Spleen (tissue), 13 donors: ENCODE results near the gene DNAJB7. TPM values are rescaled to one million over a fixed set of nuclear protein-coding genes. Genes with fewer than 3 reads are reported as not detected.

Experiments used
- DNase-seq: peaks from one replicate; pipeline ENCODE4 v3.0.0-alpha.2; 2020
- H3K27ac ChIP-seq, 8 donors: fragments of 200-600 bp; sonication (generic) in 7 of 8; 1 replicate in 4 of 8; 2 replicates in 4 of 8; pipeline versions ENCODE4 v1.5.0 to v1.8.0; 2016 to 2021; ENCODE audit warnings: inconsistent platforms in 4 of 8, mild to moderate bottlenecking in 4 of 8, moderate library complexity in 1 of 8
- H3K27me3 ChIP-seq, 7 donors: fragments of 200-600 bp; sonication (generic) in 6 of 7; replicated peaks in 1 of 7; 1 replicate in 4 of 7; 2 replicates in 3 of 7; pipeline versions ENCODE4 v1.5.0 to v1.8.0; 2016 to 2021; ENCODE audit warnings: inconsistent platforms in 3 of 7, mild to moderate bottlenecking in 1 of 7
- H3K36me3 ChIP-seq, 6 donors: fragments of 200-600 bp; sonication (generic) in 5 of 6; 1 replicate in 4 of 6; 2 replicates in 2 of 6; pipeline versions ENCODE4 v1.5.0 to v1.8.0; 2016 to 2021; ENCODE audit warnings: inconsistent platforms in 2 of 6
- H3K4me1 ChIP-seq, 6 donors: fragments of 200-600 bp; sonication (generic) in 5 of 6; 1 replicate in 3 of 6; 2 replicates in 3 of 6; pipeline versions ENCODE4 v1.5.0 to v1.8.0; 2016 to 2021; ENCODE audit warnings: inconsistent platforms in 3 of 6
- H3K4me3 ChIP-seq, 8 donors: fragments of 200-600 bp; sonication (generic) in 7 of 8; 1 replicate in 4 of 8; 2 replicates in 4 of 8; pipeline versions ENCODE4 v1.5.0 to v1.8.0; 2016 to 2021; ENCODE audit warnings: inconsistent platforms in 4 of 8, mild to moderate bottlenecking in 4 of 8, moderate library complexity in 2 of 8
- H3K9me3 ChIP-seq, 8 donors: fragments of 200-600 bp; sonication (generic) in 7 of 8; 1 replicate in 4 of 8; 2 replicates in 4 of 8; pipeline versions ENCODE4 v1.5.0 to v1.8.0; 2016 to 2021; ENCODE audit warnings: inconsistent platforms in 4 of 8
- POLR2A ChIP-seq, 3 donors: fragments of 450-650 bp; IDR thresholded peaks; one replicate each; pipeline ENCODE4 v1.5.1; 2017; ENCODE audit warnings: antibody characterized with exemption in 3 of 3, mild to moderate bottlenecking in 1 of 3
- POLR2AphosphoS5 ChIP-seq, 3 donors: sonication (generic); formaldehyde crosslinking; IDR thresholded peaks; one replicate each; pipeline ENCODE4 v1.5.1; 2017; ENCODE audit warnings: antibody characterized with exemption in 3 of 3
- WGBS, 5 donors: extraction: QIAGEN DNeasy Blood & Tissue Kit in 3 of 5; methylation state at CpG; one replicate each; pipeline versions ENCODE4 v1.1.5 to v1.1.7; 2013 to 2018; 5-methylcytosine and 5-hydroxymethylcytosine counted together
- intact Hi-C: fragments of 100-400 bp; cut with DNase I; formaldehyde crosslinking; loops from one replicate; pipeline ENCODE4 v1.15.0; 2023; ENCODE audit warnings: low total_unique reads
- long read RNA-seq, 2 donors: transcript quantifications; one replicate each; lab custom pipeline, GENCODE V29; 2026
- polyA plus RNA-seq, 3 donors: library from polyadenylated mRNA; stranded (reverse); fragments of 200-250 nt; gene quantifications; one replicate each; pipeline ENCODE4 v1.2.1, GENCODE V29; 2013
- total RNA-seq, 7 donors: library from RNA; depleted of rRNA in 3 of 7; stranded (reverse); fragments of >200 nt in 3 of 7; fragmentation: NEBNext Ultra II Directional in 4 of 7; extraction: Animal tissue kit (Norgen Biotek cat#: 25700) in 4 of 7; gene quantifications; one replicate each; pipeline versions ENCODE4 v1.1.0 to v1.2.1, GENCODE V29; 2016 to 2021
- TF ChIP-seq, protein P1 (sequence below), 11 experiments: fragments of 200-600 bp in 7 of 11; fragments of 450-650 bp in 4 of 11; sonication (generic) in 4 of 11; IDR thresholded peaks in 8 of 11; conservative IDR thresholded peaks in 3 of 11; 1 replicate in 7 of 11; 2 replicates in 4 of 11; pipeline versions ENCODE4 v1.4.0 to v1.8.0; 2016 to 2021; ENCODE audit warnings: antibody characterized with exemption in 11 of 11, inconsistent platforms in 4 of 11, mild to moderate bottlenecking in 1 of 11
- donor health status: healthy with polysubstance abuse.
- donor health status: DM: no; HTN: no; CAD: no; lungs with moderate emphysema.
- donor health status: DM: no; HTN: no; CAD: no.
- donor health status: Bipolar disorder and iron deficiency.
- donor health status: healthy.
- donor health status: DM: no; HTN: no; CAD: no.
- donor health status: DM: yes; HTN: yes; CAD: no.

Gene DNAJB7
- not detected for total RNA-seq
- polyA plus RNA-seq, result not detected
- long read RNA-seq, donor 1, transcript DNAJB7-201 (1 exons, 2,578 nt), result major isoform, 5 of 5 reads
- long read RNA-seq, donor 1, partial matches to known transcripts, result 0 of 5 reads
- long read RNA-seq, donor 1, other reads (novel, unspliced or antisense), result 0 of 5 reads
- long read RNA-seq, donor 2, partial matches to known transcripts, result 0 of 4 reads
- long read RNA-seq, donor 2, other reads (novel, unspliced or antisense), result 0 of 4 reads

- Histone ChIP-seq H3K27me3 (no peaks in the 10 kb centered on the region), H3K9me3 (no peaks in the 10 kb centered on the region), H3K4me3 (no peak within 1 kb of the TSS), H3K27ac (no peak within 1 kb of the TSS), H3K36me3 (peaks cover 0 to 25% (median 0%) of the 10 kb centered on the region in 6 donors), H3K4me1 (peaks cover 12 to 61% (median 29%) of the 10 kb centered on the region in 6 donors)
- intact Hi-C loops, result no loop called here
- 85 to 96% (median 88%) methylated on average over 3 of the region's 3 CpGs for WGBS, 5 donors
- no peak for DNase-seq
- TF ChIP-seq POLR2A (IDR thresholded peaks at IDR 0.05) (no peak), POLR2AphosphoS5 (IDR thresholded peaks at IDR 0.05) (no peak)
- TF ChIP-seq, protein P1, sequence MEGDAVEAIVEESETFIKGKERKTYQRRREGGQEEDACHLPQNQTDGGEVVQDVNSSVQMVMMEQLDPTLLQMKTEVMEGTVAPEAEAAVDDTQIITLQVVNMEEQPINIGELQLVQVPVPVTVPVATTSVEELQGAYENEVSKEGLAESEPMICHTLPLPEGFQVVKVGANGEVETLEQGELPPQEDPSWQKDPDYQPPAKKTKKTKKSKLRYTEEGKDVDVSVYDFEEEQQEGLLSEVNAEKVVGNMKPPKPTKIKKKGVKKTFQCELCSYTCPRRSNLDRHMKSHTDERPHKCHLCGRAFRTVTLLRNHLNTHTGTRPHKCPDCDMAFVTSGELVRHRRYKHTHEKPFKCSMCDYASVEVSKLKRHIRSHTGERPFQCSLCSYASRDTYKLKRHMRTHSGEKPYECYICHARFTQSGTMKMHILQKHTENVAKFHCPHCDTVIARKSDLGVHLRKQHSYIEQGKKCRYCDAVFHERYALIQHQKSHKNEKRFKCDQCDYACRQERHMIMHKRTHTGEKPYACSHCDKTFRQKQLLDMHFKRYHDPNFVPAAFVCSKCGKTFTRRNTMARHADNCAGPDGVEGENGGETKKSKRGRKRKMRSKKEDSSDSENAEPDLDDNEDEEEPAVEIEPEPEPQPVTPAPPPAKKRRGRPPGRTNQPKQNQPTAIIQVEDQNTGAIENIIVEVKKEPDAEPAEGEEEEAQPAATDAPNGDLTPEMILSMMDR (IDR thresholded peaks at IDR 0.05 in 8 of 11, conservative IDR thresholded peaks at IDR 0.05 in 3 of 11), result no peak
These were observed at the start of gene DNAJB7 for GRCh38 chr22:40862013-40862412. Gene DNAJB7 (minus strand): TSS chr22:40862113. CDS start chr22:40861994, 119 bp downstream.

DNA sequence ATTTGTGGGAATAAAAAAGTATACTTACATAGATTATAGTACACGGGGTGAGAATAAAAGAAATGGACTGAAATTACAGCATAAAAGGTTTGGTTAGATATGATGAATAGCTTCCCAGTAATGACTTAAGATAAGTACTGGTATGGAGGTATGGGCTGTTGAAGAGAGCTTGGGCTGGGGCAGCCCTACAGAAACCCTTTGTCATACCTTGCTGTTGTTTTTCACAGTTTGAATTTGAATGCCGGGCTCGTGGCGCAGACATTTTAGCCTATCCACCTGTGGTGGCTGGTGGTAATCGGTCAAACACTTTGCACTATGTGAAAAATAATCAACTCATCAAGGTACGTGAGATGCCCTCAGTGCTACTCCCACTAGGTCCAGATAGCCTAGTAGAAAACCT, 47.0 kb upstream of the DNAJB7 start:
- Histone ChIP-seq H3K27ac (no peak overlapping the region), H3K27me3 (no peaks in the 10 kb centered on the region), H3K4me3 (no peak overlapping the region), H3K36me3 (peaks cover 0 to 95% (median 36%) of the 10 kb centered on the region in 6 donors), H3K9me3 (no peaks in the 10 kb centered on the region), H3K4me1 (no peaks in the 10 kb centered on the region)
- WGBS, 5 donors, result 94 to 98% (median 96%) methylated on average over 6 of the region's 6 CpGs
- intact Hi-C loops, result no loop called here
- DNase-seq, result no peak
- TF ChIP-seq POLR2AphosphoS5 (IDR thresholded peaks at IDR 0.05), result no peak
- TF ChIP-seq, protein P1 (IDR thresholded peaks at IDR 0.05 in 8 of 11, conservative IDR thresholded peaks at IDR 0.05 in 3 of 11), result no peak
- TF ChIP-seq POLR2A (IDR thresholded peaks at IDR 0.05), result no peak

DNA sequence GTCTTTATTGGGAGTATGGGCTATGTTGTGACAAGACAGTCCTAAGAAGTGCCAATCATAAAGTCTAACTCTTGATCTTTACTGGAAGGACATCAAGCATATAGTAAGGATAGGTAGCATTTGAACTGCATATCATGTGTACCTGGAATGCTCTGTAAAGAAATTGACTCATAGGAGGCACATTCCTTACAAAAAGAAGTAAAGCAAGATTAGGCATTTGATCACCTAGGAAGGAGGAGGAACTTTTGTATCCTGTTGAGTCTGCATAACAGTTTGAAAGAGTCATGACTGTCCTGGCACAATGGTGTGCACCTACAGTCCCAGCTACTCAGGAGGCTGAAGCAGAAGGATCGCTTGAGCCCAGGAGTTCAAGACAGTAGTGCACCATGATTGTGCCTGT, 42.2 kb upstream of the DNAJB7 start:
- 91 to 100% (median 100%) methylated on average over 1 of the region's 1 CpG for WGBS, 5 donors
- H3K36me3 ChIP-seq, result peaks cover 0 to 58% (median 12%) of the 10 kb centered on the region in 6 donors
- intact Hi-C loops, result no loop called here

GRCh38 chr22:40898850-40899357, 37.0 kb upstream of the DNAJB7 start:
- DNase-seq, result no peak
- H3K4me3 ChIP-seq, result no peak overlapping the region
- no peaks in the 10 kb centered on the region for H3K27me3 ChIP-seq
- H3K4me1 ChIP-seq, result peaks cover 0 to 9% (median 2%) of the 10 kb centered on the region in 6 donors
- no peak for TF ChIP-seq POLR2AphosphoS5 (IDR thresholded peaks at IDR 0.05)
- TF ChIP-seq, protein P1 (IDR thresholded peaks at IDR 0.05 in 8 of 11, conservative IDR thresholded peaks at IDR 0.05 in 3 of 11), result peak in 6 of 11 experiments; percentile 13 to 58 (median 41)
- H3K36me3 ChIP-seq, result peaks cover 0 to 35% (median 6%) of the 10 kb centered on the region in 6 donors
- H3K27ac ChIP-seq, result no peak overlapping the region
- WGBS, 5 donors, result 26 to 33% (median 31%) methylated on average over 3 of the region's 3 CpGs
- intact Hi-C loops, result no loop called here
- no peaks in the 10 kb centered on the region for H3K9me3 ChIP-seq

More for the DNA sequence above, 42.2 kb upstream of the DNAJB7 start:
- Histone ChIP-seq H3K4me1 (peaks cover 0 to 3% (median under 1%) of the 10 kb centered on the region in 6 donors), H3K9me3 (no peaks in the 10 kb centered on the region), H3K27me3 (no peaks in the 10 kb centered on the region), H3K27ac (no peak overlapping the region), H3K4me3 (no peak overlapping the region)
- DNase-seq, result no peak
- TF ChIP-seq POLR2A (IDR thresholded peaks at IDR 0.05), result no peak
- TF ChIP-seq, protein P1 (IDR thresholded peaks at IDR 0.05 in 8 of 11, conservative IDR thresholded peaks at IDR 0.05 in 3 of 11), result no peak
- no peak for TF ChIP-seq POLR2AphosphoS5 (IDR thresholded peaks at IDR 0.05)
